HG03457 (cell line): ENCODE measurements around the gene FARS2.

ENCODE experiments used
- ATAC-seq: cut with Tn5 transposase; IDR thresholded peaks from one replicate; pipeline ENCODE4 v1.9.1; 2021; ENCODE audit warnings: moderate number of reproducible peaks; ENCODE audit not compliant: unreplicated experiment

FARS2 gene

GRCh38 chr6:5814116-5814515, 552.8 kb downstream of the FARS2 start:
- ATAC-seq = no peak

GRCh38 chr6:5814901-5815300, 553.6 kb downstream of the FARS2 start:
- ATAC-seq = no peak

GRCh38 chr6:5817869-5818268, 556.6 kb downstream of the FARS2 start:
- no peak for ATAC-seq

GRCh38 chr6:5818959-5819358, 557.6 kb downstream of the FARS2 start:
- no peak for ATAC-seq
